Uterus (tissue), 4 donors: ENCODE results near the gene SMARCA4. TPM values are rescaled to one million over a fixed set of nuclear protein-coding genes. Genes with fewer than 3 reads are reported as not detected.
"Not testable (repeated sequence)": the region's sequence is repeated elsewhere in the genome, so short reads cannot be mapped to it uniquely, and the experiment has no call there.

Source experiments
- DNase-seq, 2 donors: peaks; one replicate each; pipeline ENCODE4 v3.0.0-alpha.2; 2019 to 2020
- H3K27ac ChIP-seq, 2 donors: fragments of 200-600 bp; sonication (generic); 1 replicate in 1 of 2; 2 replicates in 1 of 2; pipeline ENCODE4 v1.5.1; 2016 to 2018
- H3K27me3 ChIP-seq, 2 donors: fragments of 200-600 bp; sonication (generic); one replicate each; pipeline ENCODE4 v1.5.1; 2018 to 2019; ENCODE audit warnings: control low read depth in 1 of 2
- H3K36me3 ChIP-seq, 2 donors: fragments of 200-600 bp; sonication (generic); one replicate each; pipeline ENCODE4 v1.5.1; 2019; ENCODE audit warnings: control low read depth in 1 of 2
- H3K4me1 ChIP-seq, 2 donors: fragments of 200-600 bp; sonication (generic); one replicate each; pipeline ENCODE4 v1.5.1; 2018 to 2019; ENCODE audit warnings: control low read depth in 1 of 2
- H3K4me3 ChIP-seq, 2 donors: fragments of 200-600 bp; sonication (generic); 1 replicate in 1 of 2; 2 replicates in 1 of 2; pipeline ENCODE4 v1.5.1; 2018 to 2019; ENCODE audit warnings: mild to moderate bottlenecking in 1 of 2
- H3K9me3 ChIP-seq, 2 donors: fragments of 200-600 bp; sonication (generic); one replicate each; pipeline ENCODE4 v1.5.1; 2019; ENCODE audit warnings: control low read depth in 1 of 2
- POLR2A ChIP-seq, 2 donors: fragments of 450-650 bp; IDR thresholded peaks; one replicate each; pipeline ENCODE4 v1.6.1; 2016; ENCODE audit warnings: antibody characterized with exemption in 2 of 2, mild to moderate bottlenecking in 1 of 2, moderate library complexity in 1 of 2
- intact Hi-C: fragments of 100-400 bp; cut with DNase I; formaldehyde crosslinking; loops from one replicate; pipeline ENCODE4 v1.15.1; 2023; ENCODE audit warnings: low total_unique reads
- total RNA-seq, 4 donors: library from RNA; depleted of rRNA in 3 of 4; stranded (reverse); fragments of >200 nt in 3 of 4; gene quantifications; one replicate each; pipeline versions ENCODE4 v1.1.0 to v1.2.4, GENCODE V29; 2014 to 2023
- TF ChIP-seq, protein P1 (sequence below), 4 experiments: fragments of 200-600 bp in 2 of 4; fragments of 450-650 bp in 2 of 4; sonication (generic) in 2 of 4; IDR thresholded peaks; one replicate each; pipeline ENCODE4 v1.5.1; 2016 to 2019; ENCODE audit warnings: antibody characterized with exemption in 4 of 4, mild to moderate bottlenecking in 2 of 4, moderate library complexity in 1 of 4
- donor health status: DM: yes; HTN: yes; CAD: no.

SMARCA4 gene
- total RNA-seq, 4 donors from 2014 or later, result 44.6 to 78.7 (median 76.2) TPM

DNA sequence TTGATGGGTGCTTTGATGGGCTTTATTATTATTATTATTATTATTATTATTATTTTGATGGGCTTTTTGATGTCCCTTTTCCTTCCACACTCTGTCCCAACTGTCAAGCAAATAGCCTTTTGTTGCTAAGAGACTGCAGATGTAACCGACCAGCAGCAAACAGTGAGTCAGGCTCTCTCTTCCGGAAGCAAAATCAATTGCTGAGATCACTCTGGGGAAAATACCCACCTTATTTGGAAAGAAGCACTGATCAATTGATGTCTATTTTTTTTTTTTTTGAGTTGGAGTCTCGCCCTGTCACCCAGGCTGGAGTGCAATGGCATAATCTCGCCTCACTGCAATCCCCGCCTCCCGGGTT is 131.3 kb downstream of the SMARCA4 start:
- DNase-seq, result no peak
- Histone ChIP-seq H3K4me3 (no peak overlapping the region), H3K27ac (peak overlapping the region; percentile 98 to 99), H3K4me1 (peaks cover 5 to 7% of the 10 kb centered on the region in 2 donors), H3K9me3 (no peaks in the 10 kb centered on the region), H3K27me3 (no peaks in the 10 kb centered on the region), H3K36me3 (no peaks in the 10 kb centered on the region)
- TF ChIP-seq, protein P1, sequence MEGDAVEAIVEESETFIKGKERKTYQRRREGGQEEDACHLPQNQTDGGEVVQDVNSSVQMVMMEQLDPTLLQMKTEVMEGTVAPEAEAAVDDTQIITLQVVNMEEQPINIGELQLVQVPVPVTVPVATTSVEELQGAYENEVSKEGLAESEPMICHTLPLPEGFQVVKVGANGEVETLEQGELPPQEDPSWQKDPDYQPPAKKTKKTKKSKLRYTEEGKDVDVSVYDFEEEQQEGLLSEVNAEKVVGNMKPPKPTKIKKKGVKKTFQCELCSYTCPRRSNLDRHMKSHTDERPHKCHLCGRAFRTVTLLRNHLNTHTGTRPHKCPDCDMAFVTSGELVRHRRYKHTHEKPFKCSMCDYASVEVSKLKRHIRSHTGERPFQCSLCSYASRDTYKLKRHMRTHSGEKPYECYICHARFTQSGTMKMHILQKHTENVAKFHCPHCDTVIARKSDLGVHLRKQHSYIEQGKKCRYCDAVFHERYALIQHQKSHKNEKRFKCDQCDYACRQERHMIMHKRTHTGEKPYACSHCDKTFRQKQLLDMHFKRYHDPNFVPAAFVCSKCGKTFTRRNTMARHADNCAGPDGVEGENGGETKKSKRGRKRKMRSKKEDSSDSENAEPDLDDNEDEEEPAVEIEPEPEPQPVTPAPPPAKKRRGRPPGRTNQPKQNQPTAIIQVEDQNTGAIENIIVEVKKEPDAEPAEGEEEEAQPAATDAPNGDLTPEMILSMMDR (IDR thresholded peaks at IDR 0.05), result no peak
- no peak for TF ChIP-seq POLR2A (IDR thresholded peaks at IDR 0.05)
- intact Hi-C loops, result no loop called here

DNA sequence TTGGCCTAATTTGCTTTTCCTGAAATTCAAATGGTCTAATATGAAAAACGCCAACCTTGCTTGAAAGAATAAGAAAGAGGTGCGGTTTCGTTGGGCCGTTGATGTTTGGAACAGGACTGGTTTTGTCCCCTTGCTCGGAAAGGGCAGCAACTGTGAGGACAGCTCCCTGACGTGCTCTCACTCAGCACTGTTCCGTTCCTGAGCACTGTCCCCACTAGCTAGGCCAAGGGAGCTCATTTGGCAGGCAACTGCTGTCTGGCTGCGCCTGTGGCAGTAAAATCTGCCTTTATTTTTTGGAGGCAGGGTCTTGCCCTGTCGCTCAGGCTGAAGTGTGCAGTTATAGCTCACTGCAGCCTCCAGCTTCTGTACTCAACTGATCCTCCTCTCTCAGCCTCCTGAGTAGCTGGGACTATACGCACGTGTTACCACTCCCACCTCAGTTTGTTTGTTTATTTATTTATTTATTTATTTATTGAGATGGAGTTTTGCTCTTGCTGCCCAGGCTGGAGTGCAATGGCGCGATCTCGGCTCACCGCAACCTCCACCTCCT is 132.9 kb downstream of the SMARCA4 start:
- Histone ChIP-seq H3K36me3 (no peaks in the 10 kb centered on the region), H3K4me1 (peaks cover 0 to 7% of the 10 kb centered on the region in 2 donors), H3K4me3 (no peak overlapping the region), H3K27ac (peak overlapping the region; percentile 98 to 99), H3K9me3 (no peaks in the 10 kb centered on the region), H3K27me3 (no peaks in the 10 kb centered on the region)
- TF ChIP-seq, protein P1 (IDR thresholded peaks at IDR 0.05), result no peak
- TF ChIP-seq POLR2A (IDR thresholded peaks at IDR 0.05), result no peak
- no peak for DNase-seq
- intact Hi-C loops, result no loop called here

DNA sequence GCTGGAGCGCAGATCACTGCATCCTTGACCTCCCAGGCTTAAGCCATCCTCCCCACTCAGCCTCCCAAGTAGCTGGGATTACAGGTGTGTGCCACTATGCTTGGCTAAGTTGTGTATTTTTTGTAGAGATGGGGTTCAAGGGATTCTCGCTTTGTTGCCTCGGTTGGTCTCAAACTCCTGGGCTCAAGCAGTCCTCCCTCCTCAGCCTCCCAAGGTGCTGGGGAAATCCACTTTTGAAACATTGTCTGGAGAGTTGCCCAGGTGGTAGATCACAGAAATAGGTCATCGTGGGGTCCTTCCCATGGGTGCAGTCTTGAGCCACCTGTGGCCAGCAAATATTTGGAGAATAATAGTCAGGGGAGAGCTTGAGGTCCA is 133.7 kb downstream of the SMARCA4 start:
- Histone ChIP-seq H3K36me3 (no peaks in the 10 kb centered on the region), H3K4me1 (peaks cover 0 to 7% of the 10 kb centered on the region in 2 donors), H3K27ac (peak overlapping the region; percentile 98 to 99), H3K9me3 (no peaks in the 10 kb centered on the region), H3K4me3 (no peak overlapping the region), H3K27me3 (no peaks in the 10 kb centered on the region)
- TF ChIP-seq POLR2A (IDR thresholded peaks at IDR 0.05), result no peak
- TF ChIP-seq, protein P1 (IDR thresholded peaks at IDR 0.05), result no peak
- DNase-seq, result no peak
- intact Hi-C loops, result no loop called here

DNA sequence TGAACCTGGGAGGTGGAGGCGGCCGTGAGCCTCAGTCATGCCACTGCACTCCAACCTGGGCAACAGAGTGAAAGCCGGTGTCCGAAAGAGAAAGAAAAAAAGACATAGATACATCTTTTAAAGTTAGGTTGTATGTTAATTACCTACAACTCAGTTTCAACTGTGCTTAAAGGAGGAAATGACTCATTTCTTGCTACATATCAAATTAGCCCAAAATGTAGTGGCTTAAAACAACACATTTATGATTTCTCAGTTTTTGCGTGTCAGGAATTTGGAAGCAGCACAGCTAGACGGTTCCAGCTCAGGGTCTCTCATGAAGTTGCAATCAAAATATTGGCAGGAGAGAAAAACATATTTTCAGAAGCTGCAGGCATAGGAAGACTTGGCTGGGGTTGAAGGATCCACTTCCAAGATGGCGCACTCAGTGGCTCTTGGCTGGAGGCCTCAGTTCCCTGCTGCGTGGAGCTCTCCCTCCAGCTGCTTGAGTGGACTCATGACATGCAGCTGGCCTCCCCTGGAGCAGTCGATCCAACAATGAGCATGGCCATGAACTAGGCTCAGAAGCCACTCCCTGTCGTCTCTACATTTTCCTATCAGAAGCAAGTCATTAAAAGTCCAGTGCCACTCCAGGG is 135.5 kb downstream of the SMARCA4 start:
- DNase-seq, result peak; percentile 73 to 80
- peaks cover 0 to 7% of the 10 kb centered on the region in 2 donors for H3K4me1 ChIP-seq
- H3K4me3 ChIP-seq, result no peak overlapping the region
- H3K36me3 ChIP-seq, result no peaks in the 10 kb centered on the region
- H3K27me3 ChIP-seq, result no peaks in the 10 kb centered on the region
- H3K9me3 ChIP-seq, result no peaks in the 10 kb centered on the region
- peak overlapping the region; percentile 98 to 99 for H3K27ac ChIP-seq
- TF ChIP-seq, protein P1 (IDR thresholded peaks at IDR 0.05), result no peak
- no peak for TF ChIP-seq POLR2A (IDR thresholded peaks at IDR 0.05)
- intact Hi-C loops, result no loop called here

DNA sequence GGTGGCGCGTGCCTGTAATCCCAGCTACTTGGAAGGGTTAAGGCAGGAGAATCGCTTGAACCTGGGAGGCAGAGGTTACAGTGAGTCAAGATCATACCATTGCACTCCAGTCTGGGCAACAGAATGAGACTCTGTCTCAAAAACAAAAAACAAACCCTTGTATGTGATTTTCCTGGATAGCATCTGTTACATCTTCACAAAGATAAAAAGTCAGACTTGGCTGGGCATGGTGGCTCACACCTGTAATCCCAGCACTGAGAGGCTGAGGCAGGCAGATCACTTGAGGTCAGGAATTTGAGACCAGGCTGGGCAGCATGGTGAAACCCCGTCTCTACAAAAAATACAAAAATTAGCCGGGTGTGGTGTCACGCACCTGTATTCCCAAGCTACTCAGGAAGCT is 136.5 kb downstream of the SMARCA4 start:
- H3K27me3 ChIP-seq, H3K9me3 ChIP-seq, H3K36me3 ChIP-seq, intact Hi-C loops, DNase-seq, H3K4me1 ChIP-seq, H3K4me3 ChIP-seq: not testable (repeated sequence)
- peak overlapping the region; percentile 98 to 99 for H3K27ac ChIP-seq
